T-helper 2 cell treated with Interferon-gamma antibody and Interleukin-4, amounts not matched to agents 5 μg/mL and 100 μg/mL, for 36 hours (primary cell): ENCODE measurements around the gene SUPT5H.
A peak's percentile ranks its signal among the peaks of the same experiment; 100 is the strongest.
"Not testable (repeated sequence)": the region's sequence is repeated elsewhere in the genome, so short reads cannot be mapped to it uniquely, and the experiment has no call there.

ENCODE experiments used
- DNase-seq: peaks from one replicate; pipeline ENCODE4 v3.0.0; 2021; ENCODE audit warnings: low spot score
- H3K27ac Mint-ChIP-seq: one replicate; pipeline ENCODE4 v1.8.0; 2021; ENCODE audit warnings: mild to moderate bottlenecking, mixed read lengths
- H3K27me3 Mint-ChIP-seq: one replicate; pipeline ENCODE4 v1.8.0; 2021; ENCODE audit warnings: low read depth, mixed read lengths
- H3K36me3 Mint-ChIP-seq: one replicate; pipeline ENCODE4 v1.8.0; 2021; ENCODE audit warnings: low read depth, mixed read lengths
- H3K4me1 Mint-ChIP-seq: one replicate; pipeline ENCODE4 v1.8.0; 2021; ENCODE audit warnings: low read depth, mixed read lengths
- H3K4me3 Mint-ChIP-seq: one replicate; pipeline ENCODE4 v1.8.0; 2022; ENCODE audit warnings: mild to moderate bottlenecking, moderate library complexity, mixed read lengths
- H3K9me3 Mint-ChIP-seq: one replicate; pipeline ENCODE4 v1.8.0; 2021; ENCODE audit warnings: mixed read lengths

SUPT5H gene

GRCh38 chr19:39446365-39447084 is 1.1 kb downstream of the SUPT5H start:
- no peaks in the 10 kb centered on the region for H3K27me3 Mint-ChIP-seq
- no peaks in the 10 kb centered on the region for H3K9me3 Mint-ChIP-seq
- H3K36me3 Mint-ChIP-seq, result peaks cover 39% of the 10 kb centered on the region
- peak overlapping the region; percentile 96 for H3K4me3 Mint-ChIP-seq
- no peak for DNase-seq
- peak overlapping the region; percentile 99 for H3K27ac Mint-ChIP-seq
- peaks cover 40% of the 10 kb centered on the region for H3K4me1 Mint-ChIP-seq

DNA sequence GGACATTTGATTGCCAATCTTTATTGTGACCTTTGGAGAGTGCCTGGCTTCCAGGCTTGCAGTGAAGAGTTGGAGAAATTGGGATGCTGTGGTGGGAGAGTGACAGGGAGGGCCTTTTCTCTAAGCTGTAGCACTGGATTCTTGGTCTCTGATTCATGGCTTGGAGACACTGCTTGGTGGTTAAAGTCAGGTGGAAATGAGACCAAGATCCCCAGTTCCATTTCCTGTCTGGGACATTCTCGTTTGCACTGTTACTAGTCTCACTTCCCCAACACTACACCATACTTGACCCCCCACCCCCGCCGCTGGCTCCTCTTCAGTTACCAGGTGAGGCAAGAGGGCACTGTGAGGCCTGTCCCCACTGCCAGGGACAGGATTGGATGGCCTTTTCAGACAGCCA is 2.9 kb downstream of the SUPT5H start:
- Mint-ChIP-seq H3K9me3 (no peaks in the 10 kb centered on the region), H3K27me3 (no peaks in the 10 kb centered on the region), H3K36me3 (peaks cover 53% of the 10 kb centered on the region), H3K27ac (peak overlapping the region; percentile 77), H3K4me1 (peaks cover 50% of the 10 kb centered on the region), H3K4me3 (peak overlapping the region; percentile 96)
- DNase-seq, result no peak

GRCh38 chr19:39449116-39449797 is 3.9 kb downstream of the SUPT5H start:
- no peak for DNase-seq
- Mint-ChIP-seq H3K9me3 (no peaks in the 10 kb centered on the region), H3K27me3 (no peaks in the 10 kb centered on the region), H3K4me3 (peak overlapping the region; percentile 59), H3K27ac (peak overlapping the region; percentile 88), H3K4me1 (peaks cover 50% of the 10 kb centered on the region), H3K36me3 (peaks cover 57% of the 10 kb centered on the region)

- Mint-ChIP-seq H3K4me1 (peaks cover 45% of the 10 kb centered on the region), H3K36me3 (peaks cover 48% of the 10 kb centered on the region)
- H3K9me3 Mint-ChIP-seq, H3K27me3 Mint-ChIP-seq, H3K27ac Mint-ChIP-seq, DNase-seq, H3K4me3 Mint-ChIP-seq: not testable (repeated sequence)
Observed at GRCh38 chr19:39451257-39451656, 5.9 kb downstream of the SUPT5H start.

GRCh38 chr19:39463403-39463802 is 18.0 kb downstream of the SUPT5H start:
- no peak overlapping the region for H3K27ac Mint-ChIP-seq

DNA sequence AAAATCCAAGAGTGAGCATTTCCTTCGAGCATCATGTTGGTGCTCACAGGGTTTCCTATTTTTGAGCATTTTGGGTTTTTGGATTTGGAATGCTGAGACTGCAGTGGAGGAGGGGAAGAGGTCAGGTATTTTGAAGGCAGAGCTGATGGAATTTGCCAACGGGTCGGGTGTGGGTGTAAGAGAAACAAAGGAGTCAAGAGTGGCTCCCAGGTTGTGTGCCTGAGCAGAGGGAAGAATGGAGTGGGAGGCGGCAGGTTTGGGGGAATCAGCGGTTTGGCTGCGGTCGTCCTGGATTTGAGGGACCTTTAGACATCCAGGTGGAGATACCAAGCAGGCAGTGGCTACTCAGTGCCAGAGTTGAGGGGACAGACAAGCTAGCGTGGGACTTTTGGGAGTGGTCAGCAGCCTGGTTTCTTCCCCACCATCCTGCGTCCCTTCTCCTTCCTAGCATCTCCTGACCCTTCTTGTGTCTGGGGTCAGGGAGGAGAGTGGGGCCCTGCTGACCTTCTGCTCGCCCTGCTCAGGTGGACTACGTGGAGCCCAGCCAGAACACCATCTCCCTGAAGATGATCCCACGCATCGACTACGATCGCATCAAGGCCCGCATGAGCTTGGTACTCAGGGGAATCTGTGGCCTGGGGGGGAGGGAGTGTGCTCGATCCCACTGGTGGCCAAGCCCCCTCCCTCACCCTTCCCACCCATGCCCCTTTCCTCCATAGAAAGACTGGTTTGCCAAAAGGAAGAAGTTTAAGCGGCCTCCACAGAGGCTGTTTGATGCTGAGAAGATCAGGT is 20.8 kb downstream of the SUPT5H start:
- no peak for DNase-seq
- H3K4me3 Mint-ChIP-seq, result no peak overlapping the region
- H3K4me1 Mint-ChIP-seq, result no peaks in the 10 kb centered on the region
- H3K27ac Mint-ChIP-seq, result peak overlapping the region; percentile 27
- no peaks in the 10 kb centered on the region for H3K27me3 Mint-ChIP-seq
- no peaks in the 10 kb centered on the region for H3K9me3 Mint-ChIP-seq
- peaks cover 68% of the 10 kb centered on the region for H3K36me3 Mint-ChIP-seq

More at GRCh38 chr19:39463403-39463802, 18.0 kb downstream of the SUPT5H start:
- Mint-ChIP-seq H3K4me3 (no peak overlapping the region), H3K36me3 (peaks cover 66% of the 10 kb centered on the region), H3K4me1 (no peaks in the 10 kb centered on the region), H3K9me3 (no peaks in the 10 kb centered on the region), H3K27me3 (no peaks in the 10 kb centered on the region)
- no peak for DNase-seq

- H3K27ac Mint-ChIP-seq, result no peak overlapping the region
- no peaks in the 10 kb centered on the region for H3K4me1 Mint-ChIP-seq
- DNase-seq, result no peak
- no peaks in the 10 kb centered on the region for H3K9me3 Mint-ChIP-seq
- no peak overlapping the region for H3K4me3 Mint-ChIP-seq
- no peaks in the 10 kb centered on the region for H3K27me3 Mint-ChIP-seq
- peaks cover 73% of the 10 kb centered on the region for H3K36me3 Mint-ChIP-seq
Observed at GRCh38 chr19:39467941-39468340, 22.6 kb downstream of the SUPT5H start.

DNA sequence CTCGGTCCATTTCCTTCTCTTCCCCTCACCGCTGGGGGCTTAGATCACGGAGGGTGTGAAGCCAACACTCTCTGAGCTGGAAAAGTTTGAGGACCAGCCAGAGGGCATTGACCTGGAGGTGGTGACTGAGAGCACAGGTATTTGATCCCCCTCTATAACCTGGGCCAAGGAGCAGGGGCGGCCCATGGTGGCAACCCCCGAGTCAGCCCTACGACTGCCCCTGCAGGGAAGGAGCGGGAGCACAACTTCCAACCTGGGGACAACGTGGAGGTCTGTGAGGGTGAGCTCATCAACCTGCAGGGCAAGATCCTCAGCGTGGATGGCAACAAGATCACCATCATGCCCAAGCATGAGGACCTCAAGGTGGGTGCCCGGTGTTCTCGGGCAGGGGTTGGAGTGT is 23.7 kb downstream of the SUPT5H start:
- H3K36me3 Mint-ChIP-seq, result peaks cover 73% of the 10 kb centered on the region
- H3K4me1 Mint-ChIP-seq, result no peaks in the 10 kb centered on the region
- H3K27ac Mint-ChIP-seq, result no peak overlapping the region
- no peaks in the 10 kb centered on the region for H3K27me3 Mint-ChIP-seq
- H3K4me3 Mint-ChIP-seq, result no peak overlapping the region
- no peak for DNase-seq
- no peaks in the 10 kb centered on the region for H3K9me3 Mint-ChIP-seq

DNA sequence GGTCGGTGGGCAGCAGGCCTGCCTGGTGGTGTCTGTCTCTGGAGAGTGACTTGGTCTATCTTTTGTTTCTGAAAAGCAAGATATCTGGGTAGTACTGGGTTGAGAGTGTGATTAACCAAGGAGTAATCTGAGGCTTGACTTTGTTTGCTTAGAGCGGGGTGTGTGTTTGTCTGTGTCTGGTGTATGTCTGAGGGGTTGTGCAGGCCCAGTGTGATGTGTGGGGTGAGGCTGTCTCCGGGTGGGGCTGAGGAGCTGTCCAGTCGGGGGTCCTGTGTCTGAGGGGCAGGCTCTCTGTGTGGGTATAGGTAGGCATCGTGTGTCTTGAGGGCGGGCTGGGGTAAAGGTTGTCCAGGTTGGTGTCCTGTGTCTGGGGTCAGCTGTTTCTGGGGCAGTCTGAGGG is 24.2 kb downstream of the SUPT5H start:
- no peaks in the 10 kb centered on the region for H3K9me3 Mint-ChIP-seq
- no peaks in the 10 kb centered on the region for H3K4me1 Mint-ChIP-seq
- no peaks in the 10 kb centered on the region for H3K27me3 Mint-ChIP-seq
- no peak for DNase-seq
- no peak overlapping the region for H3K4me3 Mint-ChIP-seq
- no peak overlapping the region for H3K27ac Mint-ChIP-seq
- H3K36me3 Mint-ChIP-seq, result peaks cover 76% of the 10 kb centered on the region

DNA sequence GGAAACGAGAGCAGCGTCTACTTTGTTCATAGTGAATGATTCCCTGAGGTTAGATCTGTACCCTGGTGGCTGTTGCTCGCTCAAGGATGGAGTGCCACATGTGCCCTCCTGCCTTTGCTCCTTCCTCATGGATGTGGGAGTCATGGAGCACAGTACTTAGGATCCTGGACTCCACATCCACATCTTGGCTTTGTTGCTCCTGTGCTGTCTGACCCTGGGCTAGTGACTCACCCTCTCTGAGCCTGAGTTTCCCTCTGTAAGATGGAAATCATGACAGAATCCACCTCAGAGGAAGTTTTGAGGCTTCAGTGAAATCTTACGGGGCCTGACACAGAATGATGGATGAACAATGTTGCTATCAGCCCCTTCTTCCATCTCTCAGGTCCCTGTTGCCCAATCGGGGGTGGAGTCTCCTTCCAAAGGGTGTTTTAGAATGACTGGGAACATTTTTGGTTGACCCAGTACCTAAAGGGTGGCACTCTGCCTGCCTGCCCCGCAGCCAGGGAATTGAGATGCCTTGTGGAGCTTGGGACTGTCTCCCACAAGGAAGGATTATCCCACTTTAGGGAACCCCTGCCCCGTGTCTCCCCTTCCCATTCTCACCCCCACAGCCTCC is 25.4 kb downstream of the SUPT5H start:
- Mint-ChIP-seq H3K27me3 (no peaks in the 10 kb centered on the region), H3K9me3 (no peaks in the 10 kb centered on the region), H3K27ac (no peak overlapping the region), H3K4me1 (no peaks in the 10 kb centered on the region), H3K36me3 (peaks cover 75% of the 10 kb centered on the region), H3K4me3 (no peak overlapping the region)
- DNase-seq, result no peak

DNA sequence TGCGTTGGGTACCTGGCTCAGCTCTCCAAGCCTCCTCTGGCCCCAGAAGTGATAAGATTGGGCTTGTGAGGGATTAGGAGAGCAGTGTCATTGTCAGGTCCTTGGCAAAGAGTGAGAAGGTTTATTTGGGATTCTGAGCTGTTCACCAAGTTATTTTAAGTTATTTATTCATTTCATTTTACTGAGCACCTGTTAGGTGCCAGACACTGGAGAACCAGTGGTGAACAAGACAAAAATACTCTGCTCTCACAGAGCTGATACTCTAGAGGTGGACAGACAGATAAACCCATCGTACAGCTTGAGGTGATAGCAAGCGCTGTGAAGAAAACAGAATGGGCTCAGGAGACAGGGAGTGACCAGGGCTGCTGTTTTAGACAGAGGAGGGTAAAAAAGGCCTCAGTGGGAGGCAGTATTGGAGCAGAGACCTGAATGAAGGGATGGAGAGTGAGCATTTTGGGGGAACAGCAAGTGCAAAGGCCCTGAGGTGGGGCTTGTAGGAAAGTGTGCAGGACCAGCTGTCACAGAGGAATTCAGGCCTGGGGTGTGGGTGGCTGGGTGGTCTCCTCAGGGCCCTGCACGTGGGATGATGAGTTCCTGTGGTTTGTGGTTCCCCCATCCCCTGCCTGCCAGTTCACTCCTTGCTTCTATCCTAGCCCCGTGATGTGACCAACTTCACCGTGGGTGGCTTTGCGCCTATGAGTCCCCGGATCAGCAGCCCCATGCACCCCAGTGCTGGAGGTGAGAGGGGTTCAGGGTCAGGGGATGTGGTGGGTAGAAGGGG is 26.6 kb downstream of the SUPT5H start:
- no peaks in the 10 kb centered on the region for H3K27me3 Mint-ChIP-seq
- no peak overlapping the region for H3K4me3 Mint-ChIP-seq
- DNase-seq, result no peak
- H3K36me3 Mint-ChIP-seq, result peaks cover 74% of the 10 kb centered on the region
- H3K27ac Mint-ChIP-seq, result no peak overlapping the region
- H3K4me1 Mint-ChIP-seq, result no peaks in the 10 kb centered on the region
- H3K9me3 Mint-ChIP-seq, result no peaks in the 10 kb centered on the region

DNA sequence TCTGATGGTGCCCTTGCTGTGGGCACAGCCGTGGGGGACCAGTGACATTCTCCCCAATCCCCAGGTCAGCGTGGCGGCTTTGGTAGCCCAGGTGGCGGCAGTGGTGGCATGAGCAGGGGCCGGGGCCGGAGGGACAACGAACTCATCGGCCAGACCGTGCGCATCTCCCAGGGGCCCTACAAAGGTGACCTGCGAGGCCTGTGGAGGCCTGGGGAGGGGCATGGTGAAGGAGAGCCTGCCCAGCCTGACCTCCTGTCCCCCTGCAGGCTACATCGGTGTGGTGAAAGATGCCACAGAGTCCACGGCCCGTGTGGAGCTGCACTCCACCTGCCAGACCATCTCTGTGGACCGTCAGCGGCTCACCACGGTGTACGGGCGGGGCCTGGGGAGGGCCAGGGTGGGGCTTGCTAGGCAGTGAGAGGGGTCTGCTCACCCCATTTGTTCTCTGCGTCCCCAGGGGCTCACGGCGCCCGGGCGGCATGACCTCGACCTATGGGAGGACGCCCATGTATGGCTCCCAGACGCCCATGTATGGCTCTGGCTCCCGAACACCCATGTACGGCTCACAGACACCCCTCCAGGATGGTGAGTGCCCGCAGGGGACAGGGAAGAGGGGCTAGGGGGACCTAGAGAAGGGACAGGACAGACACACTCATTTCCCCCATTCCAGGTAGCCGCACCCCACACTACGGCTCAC is 27.5 kb downstream of the SUPT5H start:
- Mint-ChIP-seq H3K4me1 (no peaks in the 10 kb centered on the region), H3K27ac (no peak overlapping the region), H3K27me3 (no peaks in the 10 kb centered on the region), H3K9me3 (no peaks in the 10 kb centered on the region), H3K36me3 (peaks cover 70% of the 10 kb centered on the region), H3K4me3 (no peak overlapping the region)
- no peak for DNase-seq

GRCh38 chr19:39473443-39473960 is 28.1 kb downstream of the SUPT5H start:
- no peak for DNase-seq
- Mint-ChIP-seq H3K27ac (no peak overlapping the region), H3K9me3 (no peaks in the 10 kb centered on the region), H3K4me3 (no peak overlapping the region), H3K36me3 (peaks cover 66% of the 10 kb centered on the region), H3K4me1 (no peaks in the 10 kb centered on the region), H3K27me3 (no peaks in the 10 kb centered on the region)
